ENCODE results near the gene RPL38.

Gene RPL38

GRCh38 chr17:74249590-74250270 lies 46.3 kb downstream of the RPL38 start:
- ATAC-seq = no peak

GRCh38 chr17:74250324-74250995 lies 47.0 kb downstream of the RPL38 start:
- no peak for ATAC-seq
- TF ChIP-seq CREB5 (CRISPR knock-in tag; IDR thresholded peaks at IDR 0.05; ENCODE audit: low read depth) (no peak), CSRNP3 (CRISPR knock-in tag; IDR thresholded peaks at IDR 0.05) (no peak), ZFP30 (CRISPR knock-in tag; IDR thresholded peaks at IDR 0.05) (no peak), BACH2 (CRISPR knock-in tag; IDR thresholded peaks at IDR 0.05; ENCODE audit: borderline replicate concordance) (no peak), ZNF8 (CRISPR knock-in tag; IDR thresholded peaks at IDR 0.05) (no peak), PPARA (CRISPR knock-in tag; IDR thresholded peaks at IDR 0.05; ENCODE audit: borderline replicate concordance) (no peak), ZNF70 (CRISPR knock-in tag; IDR thresholded peaks at IDR 0.05) (no peak), ZNF565 (CRISPR knock-in tag; conservative IDR thresholded peaks at IDR 0.05; ENCODE audit: low read depth) (no peak), TSHZ2 (CRISPR knock-in tag; IDR thresholded peaks at IDR 0.05) (no peak), OSR1 (CRISPR knock-in tag; IDR thresholded peaks at IDR 0.05) (no peak), RARB (CRISPR knock-in tag; IDR thresholded peaks at IDR 0.05) (no peak), TOX (CRISPR knock-in tag; IDR thresholded peaks at IDR 0.05; ENCODE audit: borderline replicate concordance) (no peak), ZC3H10 (CRISPR knock-in tag; IDR thresholded peaks at IDR 0.05) (no peak), CSDC2 (CRISPR knock-in tag; IDR thresholded peaks at IDR 0.05) (no peak), POU6F1 (CRISPR knock-in tag; IDR thresholded peaks at IDR 0.05; ENCODE audit: borderline replicate concordance, low read depth) (no peak), PATZ1 (CRISPR knock-in tag; IDR thresholded peaks at IDR 0.05; ENCODE audit: borderline replicate concordance) (no peak), ISL1 (CRISPR knock-in tag; IDR thresholded peaks at IDR 0.05) (no peak)

More at GRCh38 chr17:74249590-74250270, 46.3 kb downstream of the RPL38 start:
- TF ChIP-seq PPARA (CRISPR knock-in tag; IDR thresholded peaks at IDR 0.05; ENCODE audit: borderline replicate concordance) = no peak
- TF ChIP-seq ZFP30 (CRISPR knock-in tag; IDR thresholded peaks at IDR 0.05) = no peak
- TF ChIP-seq ZFP3 (CRISPR knock-in tag; IDR thresholded peaks at IDR 0.05) = no peak
- no peak for TF ChIP-seq ZNF8 (CRISPR knock-in tag; IDR thresholded peaks at IDR 0.05)
- no peak for TF ChIP-seq ZNF70 (CRISPR knock-in tag; IDR thresholded peaks at IDR 0.05)
- TF ChIP-seq SNAI2 (CRISPR knock-in tag; IDR thresholded peaks at IDR 0.05) = no peak
- TF ChIP-seq OSR1 (CRISPR knock-in tag; IDR thresholded peaks at IDR 0.05) = no peak
- no peak for TF ChIP-seq BACH2 (CRISPR knock-in tag; IDR thresholded peaks at IDR 0.05; ENCODE audit: borderline replicate concordance)
- TF ChIP-seq TCF4 (CRISPR knock-in tag; IDR thresholded peaks at IDR 0.05; ENCODE audit: borderline replicate concordance) = no peak
- TF ChIP-seq ESRRG (CRISPR knock-in tag; IDR thresholded peaks at IDR 0.05) = no peak
- TF ChIP-seq ZC3H10 (CRISPR knock-in tag; IDR thresholded peaks at IDR 0.05) = no peak
- TF ChIP-seq CSRNP3 (CRISPR knock-in tag; IDR thresholded peaks at IDR 0.05) = no peak
- no peak for TF ChIP-seq POU6F1 (CRISPR knock-in tag; IDR thresholded peaks at IDR 0.05; ENCODE audit: borderline replicate concordance, low read depth)

Measured in SK-N-SH treated with all-trans-retinoic acid at 6 μM for 48 hours (cell line).